H9 (cell line): Measurements from ENCODE around the gene CDC16. TPM values are rescaled to one million over a fixed set of nuclear protein-coding genes. Genes with fewer than 3 reads are reported as not detected.

ENCODE experiments used
- DNase-seq: peaks from one replicate; pipeline ENCODE4 v3.0.0-alpha.2; 2017
- H2AFZ ChIP-seq: one replicate; pipeline ENCODE4 v1.6.1; 2013; ENCODE audit warnings: mild to moderate bottlenecking, low read length, control low read depth, moderate library complexity
- H2AK5ac ChIP-seq: 2 replicates; pipeline ENCODE4 v1.6.1; 2013; ENCODE audit warnings: low read length, control low read depth, mixed read lengths; ENCODE audit not compliant: insufficient read length
- H2BK120ac ChIP-seq: one replicate; pipeline ENCODE4 v1.6.1; 2013; ENCODE audit warnings: low read depth, mild to moderate bottlenecking, low read length, control low read depth, inconsistent platforms; ENCODE audit not compliant: poor library complexity, severe bottlenecking
- H2BK12ac ChIP-seq: 2 replicates; pipeline ENCODE4 v1.6.1; 2013; ENCODE audit warnings: low read length, control low read depth, mixed read lengths, low read depth; ENCODE audit not compliant: insufficient read length
- H2BK15ac ChIP-seq: 2 replicates; pipeline ENCODE4 v1.6.1; 2013; ENCODE audit warnings: low read depth, low read length, control low read depth
- H2BK20ac ChIP-seq: one replicate; pipeline ENCODE4 v1.6.1; 2013; ENCODE audit warnings: low read depth, mild to moderate bottlenecking, low read length, control low read depth, inconsistent platforms; ENCODE audit not compliant: poor library complexity, severe bottlenecking
- H2BK5ac ChIP-seq: 2 replicates; pipeline ENCODE4 v1.6.1; 2013; ENCODE audit warnings: low read length, control low read depth, mixed read lengths; ENCODE audit not compliant: insufficient read length
- H3K14ac ChIP-seq: 2 replicates; pipeline ENCODE4 v1.6.1; 2013; ENCODE audit warnings: low read length, control low read depth; ENCODE audit not compliant: insufficient read depth
- H3K18ac ChIP-seq: 2 replicates; pipeline ENCODE4 v1.6.1; 2013; ENCODE audit warnings: low read depth, mild to moderate bottlenecking, mixed read lengths, low read length, control low read depth; ENCODE audit not compliant: insufficient read length
- H3K23ac ChIP-seq: 2 replicates; pipeline ENCODE4 v1.6.1; 2013; ENCODE audit warnings: low read length, control low read depth, mixed read lengths, low read depth; ENCODE audit not compliant: insufficient read length
- H3K23me2 ChIP-seq: 2 replicates; pipeline ENCODE4 v1.6.1; 2013; ENCODE audit warnings: low read depth, mild to moderate bottlenecking, mixed read lengths, low read length, control low read depth; ENCODE audit not compliant: insufficient read length, poor library complexity, severe bottlenecking
- H3K27ac ChIP-seq: 2 replicates; pipeline ENCODE4 v1.5.1; 2013; ENCODE audit warnings: low read length, control low read depth, mixed read lengths, low read depth; ENCODE audit not compliant: insufficient read length
- H3K27me3 ChIP-seq: 2 replicates; pipeline ENCODE4 v1.6.1; 2013; ENCODE audit warnings: low read length, control low read depth, inconsistent platforms; ENCODE audit not compliant: insufficient read depth
- H3K4ac ChIP-seq: 2 replicates; pipeline ENCODE4 v1.6.1; 2013; ENCODE audit warnings: low read depth, mild to moderate bottlenecking, control low read depth, inconsistent platforms, low read length, moderate library complexity
- H3K4me1 ChIP-seq: 2 replicates; pipeline ENCODE4 v1.6.1; 2013; ENCODE audit warnings: low read length, control low read depth, inconsistent platforms; ENCODE audit not compliant: insufficient read depth
- H3K4me2 ChIP-seq: 2 replicates; pipeline ENCODE4 v1.6.1; 2013; ENCODE audit warnings: low read length, control low read depth, mixed read lengths; ENCODE audit not compliant: insufficient read length, insufficient read depth
- H3K56ac ChIP-seq: 2 replicates; pipeline ENCODE4 v1.6.1; 2013; ENCODE audit warnings: low read depth, mild to moderate bottlenecking, mixed read lengths, low read length, control low read depth; ENCODE audit not compliant: insufficient read length
- H3K79me1 ChIP-seq: 2 replicates; pipeline ENCODE4 v1.6.1; 2013; ENCODE audit warnings: low read depth, mild to moderate bottlenecking, moderate library complexity, low read length, control low read depth, inconsistent platforms; ENCODE audit not compliant: insufficient read depth, poor library complexity, severe bottlenecking
- H3K79me2 ChIP-seq: 2 replicates; pipeline ENCODE4 v1.6.1; 2013; ENCODE audit warnings: low read length, control low read depth, inconsistent platforms; ENCODE audit not compliant: insufficient read depth
- H3K9ac ChIP-seq: 2 replicates; pipeline ENCODE4 v1.6.1; 2013; ENCODE audit warnings: low read length, control low read depth, mixed read lengths; ENCODE audit not compliant: insufficient read length; ENCODE audit errors: extremely low read depth
- H3K9me3 ChIP-seq: one replicate; pipeline ENCODE4 v1.6.1; 2013; ENCODE audit warnings: low read depth, low read length, inconsistent platforms; ENCODE audit not compliant: control insufficient read depth
- H3T11ph ChIP-seq: one replicate; pipeline ENCODE4 v1.6.1; 2013; ENCODE audit warnings: mild to moderate bottlenecking, low read length, control low read depth, inconsistent platforms
- H4K20me1 ChIP-seq: one replicate; pipeline ENCODE4 v1.6.1; 2013; ENCODE audit not compliant: control insufficient read depth, insufficient read length, insufficient read depth
- H4K5ac ChIP-seq: 2 replicates; pipeline ENCODE4 v1.6.1; 2013; ENCODE audit warnings: low read depth, mild to moderate bottlenecking, mixed read lengths, low read length, control low read depth; ENCODE audit not compliant: insufficient read length
- H4K8ac ChIP-seq: replicated peaks from 2 replicates; pipeline ENCODE4 v1.6.1; 2013; ENCODE audit warnings: low read length, control low read depth, mixed read lengths, low read depth; ENCODE audit not compliant: insufficient read length
- H4K91ac ChIP-seq: 2 replicates; pipeline ENCODE4 v1.6.1; 2013; ENCODE audit warnings: low read depth, mild to moderate bottlenecking, moderate library complexity, mixed read lengths, low read length, control low read depth; ENCODE audit not compliant: insufficient read length
- H3K27ac Mint-ChIP-seq, 3 experiments: 2 replicates in 2 of 3; 3 replicates in 1 of 3; pipeline ENCODE4 v1.8.0; 2020 to 2021; ENCODE audit warnings: mixed read lengths in 3 of 3, mild to moderate bottlenecking in 1 of 3, moderate library complexity in 1 of 3
- H3K27me3 Mint-ChIP-seq: 2 replicates; pipeline ENCODE4 v1.8.0; 2021; ENCODE audit warnings: low read depth, mild to moderate bottlenecking, moderate library complexity, mixed read lengths
- H3K36me3 Mint-ChIP-seq, 3 experiments: 2 replicates in 2 of 3; 3 replicates in 1 of 3; pipeline ENCODE4 v1.8.0; 2020 to 2021; ENCODE audit warnings: low read depth in 3 of 3, mixed read lengths in 3 of 3; ENCODE audit not compliant: insufficient read depth in 1 of 3
- H3K4me1 Mint-ChIP-seq, 2 experiments: 2 replicates each; pipeline ENCODE4 v1.8.0; 2020; ENCODE audit warnings: mixed read lengths in 2 of 2
- H3K4me3 Mint-ChIP-seq, 2 experiments: 2 replicates in 1 of 2; 3 replicates in 1 of 2; pipeline ENCODE4 v1.8.0; 2020 to 2021; ENCODE audit warnings: mild to moderate bottlenecking in 2 of 2, mixed read lengths in 2 of 2, moderate library complexity in 1 of 2
- H3K9me3 Mint-ChIP-seq, 2 experiments: 2 replicates in 1 of 2; 3 replicates in 1 of 2; pipeline ENCODE4 v1.8.0; 2020; ENCODE audit warnings: mild to moderate bottlenecking in 2 of 2, mixed read lengths in 2 of 2, moderate library complexity in 1 of 2
- CTCF ChIP-seq: fragments of 200-600 bp; sonication (generic); conservative IDR thresholded peaks from 3 replicates; pipeline ENCODE4 v1.8.0; 2021; ENCODE audit warnings: antibody characterized with exemption, mild to moderate bottlenecking
- WGBS: extraction: QIAGEN DNeasy Blood & Tissue Kit; methylation state at CpG from one replicate; pipeline ENCODE4 v1.1.7; 2013; ENCODE audit warnings: missing lambda C conversion rate, low lambda C conversion rate, mixed read lengths; ENCODE audit not compliant: insufficient read length; ENCODE audit errors: extremely low coverage; 5-methylcytosine and 5-hydroxymethylcytosine counted together
- total RNA-seq: library from RNA; stranded (reverse); gene quantifications from 2 replicates; pipeline ENCODE4 v1.2.1, GENCODE V29; 2021

CDC16 gene
- total RNA-seq, 1 experiment from 2014 or later: 91.9 TPM

GRCh38 chr13:114222461-114222968 is 12.2 kb upstream of the CDC16 start:
- Histone ChIP-seq H2BK20ac (no peak overlapping the region), H4K20me1 (no peaks in the 10 kb centered on the region), H4K5ac (no peak overlapping the region), H2AK5ac (no peak overlapping the region), H3K9me3 (no peaks in the 10 kb centered on the region), H3K79me1 (no peaks in the 10 kb centered on the region), H2AFZ (no peak overlapping the region), H3K14ac (no peak overlapping the region), H3K56ac (no peak overlapping the region), H3K23ac (no peak overlapping the region), H3K27ac (no peak overlapping the region), H4K91ac (no peak overlapping the region), H3K4me2 (no peak overlapping the region), H3K79me2 (no peaks in the 10 kb centered on the region), H3K9ac (no peak overlapping the region), H2BK120ac (no peak overlapping the region), H3K27me3 (no peaks in the 10 kb centered on the region), H3K23me2 (no peaks in the 10 kb centered on the region), H3K18ac (no peak overlapping the region), H3T11ph (no peak overlapping the region), H2BK15ac (no peak overlapping the region), H4K8ac (no peak overlapping the region), H2BK12ac (no peak overlapping the region), H3K4me1 (peaks cover 4% of the 10 kb centered on the region; the same call in 1 of the 2 replicates), H2BK5ac (no peak overlapping the region), H3K4ac (no peak overlapping the region)
- Mint-ChIP-seq H3K4me1 (peaks cover 10 to 12% of the 10 kb centered on the region in 2 experiments), H3K4me3 (no peak overlapping the region), H3K36me3 (no peaks in the 10 kb centered on the region), H3K9me3 (peaks cover 0 to 3% of the 10 kb centered on the region in 2 experiments; a peak in 2 of 5 replicates), H3K27me3 (no peaks in the 10 kb centered on the region; the same call in 1 of the 2 replicates), H3K27ac (peak overlapping the region in 2 of 3 experiments; percentile 8 to 64; a peak in 1 of 7 replicates)
- no peak for DNase-seq
- WGBS: no CpG with 5 or more reads among the region's 9 CpGs
- no peak for TF ChIP-seq CTCF
